CD14-positive monocyte (primary cell): Measurements from ENCODE around the gene C10orf71. TPM values are rescaled to one million over a fixed set of nuclear protein-coding genes. Genes with fewer than 3 reads are reported as not detected.
A peak's percentile ranks its signal among the peaks of the same experiment; 100 is the strongest.

Experiments used
- DNase-seq, 3 donors: peaks; one replicate each; pipeline ENCODE4 v3.0.0-alpha.2; 2011 to 2022
- H2AFZ ChIP-seq: 2 replicates; pipeline ENCODE4 v1.6.0; 2012; ENCODE audit warnings: mild to moderate bottlenecking, low read depth, low read length, inconsistent platforms; ENCODE audit not compliant: insufficient read depth, poor library complexity, severe bottlenecking
- H3K27ac ChIP-seq, 2 donors: 1 replicate in 1 of 2; 2 replicates in 1 of 2; pipeline ENCODE4 v1.5.1; 2012 to 2013; ENCODE audit warnings: low read length in 2 of 2, control low read depth in 1 of 2, inconsistent platforms in 1 of 2, low read depth in 1 of 2, mild to moderate bottlenecking in 1 of 2
- H3K27me3 ChIP-seq, 2 donors: one replicate each; pipeline versions ENCODE4 v1.6.0 to v1.6.1; 2011 to 2013; ENCODE audit warnings: low read length in 2 of 2; ENCODE audit not compliant: control insufficient read depth in 2 of 2, insufficient read depth in 2 of 2
- H3K36me3 ChIP-seq, 2 donors: replicated peaks in 1 of 2; 1 replicate in 1 of 2; 2 replicates in 1 of 2; pipeline versions ENCODE4 v1.5.1 to v1.6.1; 2012 to 2013; ENCODE audit warnings: low read length in 2 of 2, control low read depth in 1 of 2, inconsistent platforms in 1 of 2, mild to moderate bottlenecking in 1 of 2; ENCODE audit not compliant: insufficient read depth in 2 of 2, control insufficient read depth in 1 of 2
- H3K4me1 ChIP-seq, 2 donors: 1 replicate in 1 of 2; 2 replicates in 1 of 2; pipeline versions ENCODE4 v1.5.1 to v1.6.1; 2012 to 2013; ENCODE audit warnings: low read length in 2 of 2, control low read depth in 1 of 2, inconsistent platforms in 1 of 2, mild to moderate bottlenecking in 1 of 2, moderate library complexity in 1 of 2; ENCODE audit not compliant: insufficient read depth in 2 of 2, control insufficient read depth in 1 of 2
- H3K4me2 ChIP-seq: replicated peaks from 2 replicates; pipeline ENCODE3; 2012; ENCODE audit warnings: low read length, moderate library complexity, mild to moderate bottlenecking; ENCODE audit not compliant: poor library complexity, severe bottlenecking; ENCODE audit errors: extremely low read depth
- H3K4me3 ChIP-seq, 3 experiments: fragments of 200-600 bp in 1 of 3; sonication (generic) in 1 of 3; replicated peaks in 1 of 3; 1 replicate in 2 of 3; 2 replicates in 1 of 3; pipeline ENCODE4 v1.5.1; 2011 to 2013; ENCODE audit warnings: low read length in 3 of 3, mild to moderate bottlenecking in 3 of 3, control low read depth in 2 of 3, low read depth in 2 of 3, inconsistent platforms in 1 of 3, moderate library complexity in 1 of 3
- H3K79me2 ChIP-seq: 2 replicates; pipeline ENCODE4 v1.6.0; 2012; ENCODE audit warnings: mild to moderate bottlenecking, control low read depth, inconsistent platforms, low read length, moderate library complexity; ENCODE audit not compliant: insufficient read depth
- H3K9ac ChIP-seq: 2 replicates; pipeline ENCODE4 v1.6.0; 2017; ENCODE audit warnings: low read length, mild to moderate bottlenecking; ENCODE audit not compliant: insufficient read depth, poor library complexity, severe bottlenecking
- H3K9me3 ChIP-seq, 2 donors: replicated peaks in 1 of 2; 1 replicate in 1 of 2; 2 replicates in 1 of 2; pipeline versions ENCODE4 v1.5.1 to v1.6.1; 2012 to 2013; ENCODE audit warnings: low read length in 2 of 2, control low read depth in 1 of 2; ENCODE audit not compliant: control insufficient read depth in 1 of 2, insufficient read depth in 1 of 2
- H4K20me1 ChIP-seq: 2 replicates; pipeline ENCODE4 v1.6.0; 2012; ENCODE audit warnings: mild to moderate bottlenecking, low read length, control low read depth, moderate library complexity; ENCODE audit not compliant: insufficient read depth
- H3K27ac Mint-ChIP-seq, 7 donors: one replicate each; pipeline ENCODE4 v1.8.0; 2020; ENCODE audit warnings: mild to moderate bottlenecking in 7 of 7, mixed read lengths in 7 of 7, moderate library complexity in 6 of 7, inconsistent platforms in 2 of 7
- H3K27me3 Mint-ChIP-seq, 3 donors: one replicate each; pipeline ENCODE4 v1.8.0; 2021 to 2022; ENCODE audit warnings: low read depth in 3 of 3, mild to moderate bottlenecking in 3 of 3, mixed read lengths in 3 of 3, moderate library complexity in 3 of 3, inconsistent platforms in 1 of 3
- H3K36me3 Mint-ChIP-seq, 2 donors: one replicate each; pipeline ENCODE4 v1.8.0; 2020; ENCODE audit warnings: mixed read lengths in 2 of 2, inconsistent platforms in 1 of 2, mild to moderate bottlenecking in 1 of 2
- H3K4me1 Mint-ChIP-seq: one replicate; pipeline ENCODE4 v1.8.0; 2020; ENCODE audit warnings: mild to moderate bottlenecking, mixed read lengths
- H3K4me3 Mint-ChIP-seq, 2 donors: one replicate each; pipeline ENCODE4 v1.8.0; 2020; ENCODE audit warnings: mild to moderate bottlenecking in 2 of 2, mixed read lengths in 2 of 2, moderate library complexity in 1 of 2
- H3K9me3 Mint-ChIP-seq, 7 donors: one replicate each; pipeline ENCODE4 v1.8.0; 2020 to 2022; ENCODE audit warnings: mixed read lengths in 7 of 7, mild to moderate bottlenecking in 6 of 7, moderate library complexity in 6 of 7, inconsistent platforms in 2 of 7
- WGBS: methylation state at CpG from one replicate; pipeline ENCODE4 v1.1.5; 2013; ENCODE audit warnings: missing lambda C conversion rate; ENCODE audit not compliant: insufficient coverage; 5-methylcytosine and 5-hydroxymethylcytosine counted together
- intact Hi-C, 2 donors: fragments of 100-400 bp; cut with micrococcal nuclease; formaldehyde crosslinking; loops; one replicate each; pipeline versions ENCODE4 v1.15.0 to v1.15.1; 2023
- polyA plus RNA-seq, 3 donors: library from polyadenylated mRNA; depleted of rRNA in 1 of 3; unstranded in 2 of 3; stranded (reverse) in 1 of 3; fragments of 300-500 nt in 2 of 3; fragments of >200 nt in 1 of 3; fragmentation: Illumina TruSeq in 2 of 3; gene quantifications; 1 replicate in 2 of 3; 2 replicates in 1 of 3; pipeline ENCODE4 v1.2.3, GENCODE V29; 2012 to 2021
- TF ChIP-seq, protein P1 (sequence below): fragments of 200-600 bp; IDR thresholded peaks from one replicate; pipeline ENCODE4 v1.8.0; 2022; ENCODE audit warnings: antibody characterized with exemption, mild to moderate bottlenecking

Gene C10orf71
- polyA plus RNA-seq, 3 donors: not detected

DNA sequence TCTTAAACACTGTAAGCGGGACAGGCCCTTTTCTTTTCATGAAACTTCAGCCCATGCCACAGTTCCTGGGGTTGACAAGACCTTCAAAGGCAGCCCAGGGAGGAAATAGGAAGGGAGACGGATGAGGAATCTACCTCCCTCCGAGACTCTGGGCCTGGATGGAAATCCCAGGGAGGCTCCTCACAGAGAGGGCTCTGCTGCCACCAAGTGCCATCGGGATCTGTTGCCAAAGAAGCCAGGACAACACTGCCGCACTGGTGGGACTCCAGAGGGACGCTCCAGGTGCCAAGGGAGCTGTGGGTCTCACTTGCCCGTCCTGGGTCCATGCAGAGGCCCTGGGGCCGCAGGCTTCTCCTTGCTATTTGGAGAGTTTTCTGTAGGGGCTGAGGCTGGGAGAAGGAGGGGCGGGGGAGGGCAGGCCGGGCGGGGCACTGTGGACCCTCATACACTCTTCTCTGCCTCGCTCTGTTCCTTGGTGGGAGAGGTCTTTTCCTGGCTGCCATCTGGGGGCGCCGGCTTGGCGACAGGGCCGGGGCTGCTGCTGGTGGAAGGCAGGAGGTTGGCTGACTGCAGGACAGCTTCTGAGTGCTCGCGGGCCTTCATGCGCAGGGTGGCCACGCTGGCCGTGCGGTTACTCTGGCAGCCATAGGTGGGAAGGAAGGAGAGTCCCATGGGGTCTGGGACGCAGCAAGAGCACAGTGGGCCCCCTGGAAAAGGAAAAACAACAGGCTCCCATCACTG lies 66.9 kb downstream of the C10orf71 start:
- peak overlapping the region in 1 of 7 donors; percentile 72 for H3K27ac Mint-ChIP-seq
- Histone ChIP-seq H3K4me3 (no peak overlapping the region), H3K9ac (no peak overlapping the region), H3K9me3 (no peaks in the 10 kb centered on the region), H3K36me3 (no peaks in the 10 kb centered on the region), H4K20me1 (no peaks in the 10 kb centered on the region), H3K27me3 (no peaks in the 10 kb centered on the region), H3K4me2 (no peak overlapping the region), H2AFZ (no peak overlapping the region), H3K4me1 (peaks cover 21 to 27% of the 10 kb centered on the region in 2 donors), H3K79me2 (no peaks in the 10 kb centered on the region), H3K27ac (no peak overlapping the region)
- intact Hi-C loops: loop anchor here in 1 of 2 donors (10.0 kb wide), 1 partner anchor 51 kb away; no protein-coding TSS in a partner anchor
- peaks cover 23% of the 10 kb centered on the region for H3K4me1 Mint-ChIP-seq
- H3K9me3 Mint-ChIP-seq: peaks cover 0 to 3% (median 0%) of the 10 kb centered on the region in 7 donors
- no peak overlapping the region for H3K4me3 Mint-ChIP-seq
- TF ChIP-seq, protein P1, sequence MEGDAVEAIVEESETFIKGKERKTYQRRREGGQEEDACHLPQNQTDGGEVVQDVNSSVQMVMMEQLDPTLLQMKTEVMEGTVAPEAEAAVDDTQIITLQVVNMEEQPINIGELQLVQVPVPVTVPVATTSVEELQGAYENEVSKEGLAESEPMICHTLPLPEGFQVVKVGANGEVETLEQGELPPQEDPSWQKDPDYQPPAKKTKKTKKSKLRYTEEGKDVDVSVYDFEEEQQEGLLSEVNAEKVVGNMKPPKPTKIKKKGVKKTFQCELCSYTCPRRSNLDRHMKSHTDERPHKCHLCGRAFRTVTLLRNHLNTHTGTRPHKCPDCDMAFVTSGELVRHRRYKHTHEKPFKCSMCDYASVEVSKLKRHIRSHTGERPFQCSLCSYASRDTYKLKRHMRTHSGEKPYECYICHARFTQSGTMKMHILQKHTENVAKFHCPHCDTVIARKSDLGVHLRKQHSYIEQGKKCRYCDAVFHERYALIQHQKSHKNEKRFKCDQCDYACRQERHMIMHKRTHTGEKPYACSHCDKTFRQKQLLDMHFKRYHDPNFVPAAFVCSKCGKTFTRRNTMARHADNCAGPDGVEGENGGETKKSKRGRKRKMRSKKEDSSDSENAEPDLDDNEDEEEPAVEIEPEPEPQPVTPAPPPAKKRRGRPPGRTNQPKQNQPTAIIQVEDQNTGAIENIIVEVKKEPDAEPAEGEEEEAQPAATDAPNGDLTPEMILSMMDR: no peak
- H3K36me3 Mint-ChIP-seq: peaks cover 0 to 3% of the 10 kb centered on the region in 2 donors
- 74% methylated on average over 8 of the region's 23 CpGs for WGBS
- H3K27me3 Mint-ChIP-seq: peaks cover 2 to 12% (median 7%) of the 10 kb centered on the region in 3 donors
- DNase-seq: no peak

DNA sequence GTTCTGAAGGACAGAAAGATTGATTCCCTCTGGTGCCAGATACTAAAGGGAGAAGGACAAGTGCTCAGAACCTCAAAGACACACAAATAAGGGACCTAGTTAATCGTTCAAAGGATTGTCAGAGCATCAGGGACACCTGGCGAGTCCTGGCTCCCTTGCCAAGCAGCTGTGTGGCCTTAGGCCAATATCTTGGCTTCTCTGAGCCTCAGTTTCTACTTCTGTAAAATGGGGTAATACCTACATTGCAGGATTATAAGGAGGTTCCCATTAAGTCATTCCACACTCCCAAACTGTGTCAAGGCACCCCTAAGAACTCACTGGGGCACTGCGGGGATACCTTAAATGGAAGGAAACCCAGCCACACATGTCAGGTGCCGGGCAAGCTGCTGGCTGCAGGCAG lies 67.5 kb downstream of the C10orf71 start:
- intact Hi-C loops: loop anchor here in 1 of 2 donors (10.0 kb wide), 1 partner anchor 52 kb away; no protein-coding TSS in a partner anchor
- WGBS: 86% methylated on average over 1 of the region's 4 CpGs
- no peaks in the 10 kb centered on the region for H3K27me3 ChIP-seq
- Mint-ChIP-seq H3K36me3 (peaks cover 0 to 3% of the 10 kb centered on the region in 2 donors), H3K9me3 (peaks cover 0 to 3% (median 0%) of the 10 kb centered on the region in 7 donors), H3K27ac (peak overlapping the region in 2 of 7 donors; percentile 46 to 72), H3K4me1 (peaks cover 23% of the 10 kb centered on the region), H3K4me3 (no peak overlapping the region), H3K27me3 (peaks cover 2 to 12% (median 7%) of the 10 kb centered on the region in 3 donors)
- no peak overlapping the region for H3K27ac ChIP-seq
- H3K4me2 ChIP-seq: no peak overlapping the region
- H3K79me2 ChIP-seq: no peaks in the 10 kb centered on the region
- DNase-seq: no peak
- no peak overlapping the region for H2AFZ ChIP-seq
- H3K4me1 ChIP-seq: peaks cover 21 to 27% of the 10 kb centered on the region in 2 donors
- H4K20me1 ChIP-seq: no peaks in the 10 kb centered on the region
- no peaks in the 10 kb centered on the region for H3K36me3 ChIP-seq
- no peaks in the 10 kb centered on the region for H3K9me3 ChIP-seq
- TF ChIP-seq, protein P1: no peak
- no peak overlapping the region for H3K4me3 ChIP-seq
- H3K9ac ChIP-seq: no peak overlapping the region
